Stimulated activated CD4-positive, alpha-beta T cell treated with anti-CD3 and anti-CD28 coated beads, TNF-alpha, amount 100 ng/mL, for 24 hours (primary cell): ENCODE measurements around the gene CPSF4L.
A peak's percentile ranks its signal among the peaks of the same experiment; 100 is the strongest.

ENCODE experiments used
- DNase-seq, 3 experiments: peaks; one replicate each; pipeline ENCODE4 v3.0.0-alpha.2; 2020; ENCODE audit warnings: low read depth in 3 of 3

CPSF4L gene

DNA sequence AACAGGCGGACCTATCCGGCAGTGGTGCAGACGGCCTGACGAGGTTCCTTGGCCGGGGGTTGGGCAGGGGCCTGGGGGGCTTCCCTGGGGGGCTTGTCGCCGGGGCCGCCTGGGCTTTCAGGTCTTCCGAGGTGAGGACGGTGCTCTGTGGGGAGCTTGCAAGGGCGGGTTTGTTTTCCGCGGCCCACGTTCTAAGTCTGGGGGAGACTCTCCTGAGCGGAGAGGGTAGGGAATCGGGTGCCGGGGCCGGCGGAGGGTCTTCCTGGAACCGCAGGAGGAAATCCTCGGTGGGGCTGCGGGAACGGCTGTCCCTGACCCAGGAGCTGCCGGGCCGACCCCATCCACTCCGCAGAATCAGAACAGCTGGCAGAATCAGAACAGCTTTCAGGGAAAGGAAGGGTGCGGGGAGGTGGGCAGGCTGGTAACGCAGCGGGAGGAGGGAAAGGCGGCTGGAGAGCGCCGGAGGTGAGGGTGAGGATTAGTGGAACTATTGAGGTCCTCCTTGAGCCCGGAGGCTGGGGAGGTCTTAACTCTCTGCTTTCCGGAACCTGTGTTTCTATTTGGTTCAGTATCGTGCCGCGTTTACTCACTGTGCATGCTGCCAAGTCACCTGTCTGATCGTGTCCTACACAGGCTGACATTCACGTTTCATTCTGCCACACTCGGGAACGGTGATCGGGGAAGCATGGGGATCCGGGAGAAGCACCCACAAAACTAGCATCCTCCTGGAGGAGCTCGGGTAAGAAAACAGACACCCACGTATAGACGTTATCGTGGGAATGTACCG is 28.9 kb downstream of the CPSF4L start:
- peak in 2 of 3 experiments; percentile 6 to 20 for DNase-seq

DNA sequence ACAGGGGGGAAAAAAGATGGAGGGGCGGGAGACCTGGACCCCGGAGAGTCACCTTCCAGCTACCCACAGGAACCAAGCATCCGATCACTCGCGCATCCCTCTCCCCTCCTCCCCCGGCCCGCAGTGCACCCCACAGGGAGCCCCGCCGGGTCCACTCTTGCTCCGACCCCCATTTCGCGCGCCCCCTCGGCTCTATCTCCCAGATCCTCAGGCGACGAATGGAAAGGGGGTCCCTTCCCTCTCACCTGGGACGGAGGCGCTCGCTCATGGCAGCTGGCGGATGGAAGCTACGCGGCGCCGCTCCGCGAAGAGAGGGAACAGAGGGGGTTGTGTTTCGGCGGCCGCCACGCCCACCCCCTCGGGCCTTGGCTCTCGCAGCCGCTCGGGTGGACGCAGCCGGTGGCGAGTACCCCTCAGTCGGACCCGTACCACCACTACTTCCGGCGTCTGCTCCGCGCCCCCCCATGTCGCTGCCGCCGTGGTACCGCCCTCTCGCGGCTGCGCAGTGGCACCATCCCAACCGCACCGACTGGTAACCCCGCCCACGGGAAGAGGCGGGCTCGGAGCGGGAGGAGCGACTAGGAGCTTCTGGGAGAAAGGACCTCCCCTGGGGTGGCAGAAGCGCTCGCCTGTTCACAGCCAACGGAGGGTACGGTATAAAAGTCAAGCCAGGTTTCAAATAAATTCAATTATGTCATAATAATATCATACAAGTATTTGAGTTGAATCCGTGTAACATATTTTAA is 29.7 kb downstream of the CPSF4L start:
- DNase-seq = peak; percentile 96

DNA sequence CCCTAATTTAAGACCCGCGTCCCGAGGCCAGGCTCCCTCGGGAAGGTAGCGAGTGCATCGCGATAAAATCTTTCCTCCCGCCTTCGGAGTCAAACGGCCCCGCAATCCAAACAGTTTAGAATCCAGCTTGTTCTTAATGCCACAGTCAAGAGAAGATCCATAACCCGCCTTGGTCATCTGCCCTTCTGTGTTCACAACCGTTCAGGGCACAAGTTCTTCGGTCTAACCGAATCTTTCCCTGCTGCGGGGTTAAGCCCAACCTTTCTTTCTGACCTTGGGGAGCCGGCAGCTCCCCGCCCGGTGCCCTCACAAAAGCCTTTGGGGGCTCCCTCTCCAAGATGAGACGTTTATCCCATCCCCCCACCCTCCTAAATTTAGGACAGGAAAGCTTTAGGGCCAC is 30.3 kb downstream of the CPSF4L start:
- DNase-seq = no peak

DNA sequence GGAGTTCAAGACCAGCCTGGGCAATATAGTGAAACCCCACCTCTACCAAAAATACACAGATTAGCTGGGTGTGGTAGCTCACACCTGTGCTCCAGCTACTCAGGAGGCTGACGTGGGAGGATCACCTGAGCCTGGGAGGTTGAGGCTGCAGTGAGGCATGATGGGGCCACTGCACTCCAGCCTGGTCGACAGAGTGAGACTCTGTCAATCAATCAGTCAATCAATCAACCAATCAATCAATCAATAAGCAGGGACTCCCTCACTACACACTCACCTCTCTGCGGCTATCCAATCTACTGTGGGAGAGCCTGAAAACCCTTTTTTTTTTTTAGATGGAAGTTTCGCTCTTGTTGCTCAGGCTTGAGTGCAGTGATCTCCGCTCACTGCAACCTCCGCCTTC is 31.6 kb downstream of the CPSF4L start:
- DNase-seq = no peak

DNA sequence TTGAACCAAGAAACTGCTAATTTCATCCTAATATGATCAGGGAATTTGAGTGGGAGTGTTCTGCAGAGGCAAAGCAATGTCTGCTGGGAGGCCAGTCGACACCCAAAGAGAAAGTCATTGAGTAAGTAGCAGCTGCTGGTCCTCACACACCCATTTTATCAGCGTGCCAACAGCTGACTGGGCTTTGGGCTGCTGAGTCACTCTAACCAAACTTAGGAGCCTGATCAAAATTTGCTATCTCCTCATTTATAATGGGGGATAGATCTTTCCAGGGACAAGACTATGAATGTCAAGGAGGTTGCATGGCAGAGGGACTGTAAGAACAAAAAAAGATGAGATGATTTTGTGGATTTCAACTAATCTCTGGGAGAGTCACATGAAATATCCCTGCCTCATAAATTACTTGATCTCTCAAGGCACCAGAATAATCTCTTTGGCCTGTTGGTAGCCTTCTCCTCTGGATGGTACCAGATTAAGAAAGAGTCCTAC is 32.9 kb downstream of the CPSF4L start:
- peak in 2 of 3 experiments; percentile 5 to 12 for DNase-seq

- no peak for DNase-seq
Measured at GRCh38 chr17:73227944-73228343, 33.7 kb downstream of the CPSF4L start.

- DNase-seq = no peak
Measured at GRCh38 chr17:73227379-73227778, 34.3 kb downstream of the CPSF4L start.

- no peak for DNase-seq
Measured at GRCh38 chr17:73226556-73227172, 35.0 kb downstream of the CPSF4L start.

DNA sequence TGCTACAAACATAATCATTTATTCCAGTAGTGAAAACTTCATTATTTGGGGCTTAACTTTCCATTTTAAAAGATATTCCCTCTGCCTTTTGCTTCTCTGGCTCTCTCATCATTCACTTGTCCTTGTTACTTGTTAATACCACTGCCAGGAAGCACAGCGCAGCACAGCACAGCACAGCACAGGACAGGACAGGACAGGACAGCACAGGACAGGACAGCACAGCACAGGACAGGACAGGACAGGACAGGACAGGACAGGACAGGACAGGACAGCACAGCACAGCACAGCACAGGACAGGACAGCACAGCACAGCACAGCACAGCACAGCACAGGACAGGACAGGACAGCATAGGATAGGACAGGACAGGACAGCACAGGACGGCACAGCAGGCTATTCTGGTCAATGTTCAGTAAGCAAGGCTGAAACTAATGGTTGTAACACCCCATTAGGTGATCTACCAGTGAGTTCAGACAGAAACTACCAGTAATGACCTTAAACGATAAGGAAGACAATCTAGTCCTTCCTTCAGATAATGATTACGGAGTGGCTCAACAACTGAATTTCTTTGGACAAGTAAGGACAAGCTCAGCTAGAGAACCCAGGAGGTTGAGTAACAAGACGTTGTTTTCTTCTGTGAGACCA is 36.9 kb downstream of the CPSF4L start:
- DNase-seq = no peak

GRCh38 chr17:73224237-73224636 is 37.4 kb downstream of the CPSF4L start:
- DNase-seq = no peak

GRCh38 chr17:73223626-73224230 is 38.0 kb downstream of the CPSF4L start:
- no peak for DNase-seq

DNA sequence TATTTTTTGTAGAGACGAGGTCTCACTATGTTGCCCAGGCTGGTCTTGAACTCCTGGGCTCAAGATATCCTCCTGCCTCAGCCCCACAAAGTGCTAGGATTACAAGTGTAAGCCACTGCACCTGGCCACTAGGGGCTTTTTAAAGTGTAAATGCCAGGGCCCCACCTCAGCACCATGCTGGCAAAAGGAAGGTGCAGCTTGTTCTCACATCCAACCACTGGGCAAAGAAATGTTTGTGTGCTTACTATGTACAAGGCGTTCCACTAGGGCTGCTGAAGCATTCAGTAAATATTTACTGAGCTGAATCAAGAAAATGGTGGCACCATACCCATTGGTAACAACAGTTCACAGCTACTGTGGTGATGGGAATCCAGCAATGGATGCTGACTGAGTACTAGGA is 46.2 kb downstream of the CPSF4L start:
- DNase-seq = no peak

- DNase-seq = no peak
Measured at GRCh38 chr17:73214851-73215250, 46.8 kb downstream of the CPSF4L start.

- DNase-seq = no peak
Measured at GRCh38 chr17:73214008-73214407, 47.7 kb downstream of the CPSF4L start.

- DNase-seq = peak in 1 of 3 experiments; percentile 35
Measured at GRCh38 chr17:73211745-73212144, 49.9 kb downstream of the CPSF4L start.

DNA sequence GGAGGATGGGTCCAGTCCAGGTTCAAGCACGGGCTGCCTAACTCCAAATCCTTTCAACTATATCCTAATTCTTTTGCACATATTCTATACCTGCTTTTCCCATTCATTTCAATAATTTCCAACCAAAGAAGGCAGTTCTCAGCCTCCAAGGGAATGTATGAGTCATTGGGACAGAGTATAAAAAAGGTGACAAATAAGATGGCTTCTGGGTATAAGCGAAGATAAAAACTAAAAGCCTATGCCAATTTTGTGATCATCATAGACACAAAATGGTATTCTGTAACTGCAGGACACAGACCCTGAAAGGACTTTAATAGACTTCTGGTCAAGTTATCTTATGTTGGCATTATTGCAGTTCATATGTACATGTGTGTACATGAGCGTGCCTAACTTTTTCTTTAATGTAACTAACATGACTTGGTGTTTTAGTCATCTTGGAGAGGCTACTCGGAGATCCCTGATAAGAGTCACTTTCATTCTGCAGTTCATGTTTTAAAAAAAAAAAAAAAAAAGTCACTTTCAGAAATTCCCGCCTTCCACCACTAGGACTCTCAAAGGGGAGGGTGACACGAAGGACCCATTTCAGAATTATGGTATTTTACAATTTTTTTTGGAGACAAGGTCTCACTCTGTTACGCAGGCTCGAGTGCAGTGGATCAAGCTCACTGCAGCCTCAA is 51.5 kb downstream of the CPSF4L start:
- DNase-seq = no peak

- no peak for DNase-seq
Measured at GRCh38 chr17:73209436-73209835, 52.2 kb downstream of the CPSF4L start.

DNA sequence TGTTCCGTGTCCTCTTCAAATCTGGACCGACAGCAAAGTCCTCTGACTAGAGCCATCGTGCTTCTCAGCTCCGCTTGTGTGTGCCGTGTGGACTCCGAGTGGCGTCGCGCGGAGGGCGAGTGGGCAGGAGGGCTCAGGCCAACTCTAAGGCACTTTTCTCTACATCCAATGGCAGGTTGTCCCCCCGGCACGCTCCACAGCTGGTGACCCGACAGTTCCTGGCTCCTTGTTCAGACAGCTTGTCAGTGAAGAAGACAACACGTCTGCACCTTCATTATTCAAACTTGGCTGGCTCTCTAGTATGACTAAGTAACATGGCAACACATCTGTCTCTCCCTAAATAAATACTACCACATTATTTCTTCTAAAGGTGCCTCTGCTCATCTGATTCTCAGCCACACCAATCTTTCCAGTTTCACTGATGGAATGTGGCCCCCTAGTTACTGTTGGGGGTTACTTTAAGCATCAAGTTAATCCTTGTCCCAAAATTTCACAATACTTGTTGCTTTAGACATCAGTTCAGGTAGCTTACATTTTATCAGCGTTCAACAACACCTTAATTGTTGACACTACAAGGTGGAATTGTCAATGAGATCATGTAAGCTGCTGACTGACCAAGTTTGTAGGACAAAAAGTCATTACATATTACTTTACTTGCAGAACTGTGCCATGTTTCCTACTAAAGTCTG is 53.4 kb downstream of the CPSF4L start:
- DNase-seq = no peak

DNA sequence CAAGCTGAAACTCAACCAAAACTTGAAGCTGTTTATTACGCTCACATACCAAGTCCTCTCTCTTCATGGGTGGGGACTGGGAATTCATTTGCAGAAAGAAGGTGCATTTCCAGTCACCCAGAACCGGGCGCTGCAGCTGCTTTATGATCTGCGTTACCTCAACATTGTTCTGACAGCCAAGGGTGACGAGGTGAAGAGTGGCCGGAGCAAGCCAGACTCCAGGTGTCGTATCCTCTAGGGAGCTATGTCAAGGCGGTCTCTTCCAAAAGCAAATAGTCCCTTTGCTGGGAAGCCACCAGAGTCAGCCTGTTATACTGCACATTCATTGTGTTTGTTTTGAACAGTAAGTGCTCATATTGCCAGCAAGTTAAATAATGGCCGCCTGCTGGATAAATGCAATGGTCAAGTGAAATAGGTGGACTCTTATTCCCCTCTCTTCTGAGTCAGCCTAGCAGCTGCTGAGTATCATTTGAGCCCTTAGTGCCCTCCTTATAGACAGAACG is 56.2 kb downstream of the CPSF4L start:
- DNase-seq = no peak

GRCh38 chr17:73203788-73204479 is 57.7 kb downstream of the CPSF4L start:
- peak in 1 of 3 experiments; percentile 12 for DNase-seq
